Cardiac fibroblast (primary cell): ENCODE measurements around the gene SAMD14.

Experiments
- DNase-seq, 2 donors: peaks; one replicate each; pipeline versions ENCODE4 v3.0.0 to v3.0.0-alpha.2; 2010; ENCODE audit warnings: low read depth in 2 of 2
- H3K4me3 ChIP-seq, 2 donors: replicated peaks in 1 of 2; 1 replicate in 1 of 2; 2 replicates in 1 of 2; pipeline ENCODE4 v1.5.1; 2011; ENCODE audit warnings: low read depth in 2 of 2, low read length in 2 of 2, mild to moderate bottlenecking in 2 of 2, moderate library complexity in 1 of 2
- CTCF ChIP-seq: IDR thresholded peaks from one replicate; pipeline ENCODE4 v1.5.1; 2011; ENCODE audit warnings: low read depth, mild to moderate bottlenecking, low read length, inconsistent platforms

Gene SAMD14

GRCh38 chr17:50139185-50139783 lies 9.3 kb upstream of the SAMD14 start:
- TF ChIP-seq CTCF: no peak
- no peak for DNase-seq
- no peak overlapping the region for H3K4me3 ChIP-seq

DNA sequence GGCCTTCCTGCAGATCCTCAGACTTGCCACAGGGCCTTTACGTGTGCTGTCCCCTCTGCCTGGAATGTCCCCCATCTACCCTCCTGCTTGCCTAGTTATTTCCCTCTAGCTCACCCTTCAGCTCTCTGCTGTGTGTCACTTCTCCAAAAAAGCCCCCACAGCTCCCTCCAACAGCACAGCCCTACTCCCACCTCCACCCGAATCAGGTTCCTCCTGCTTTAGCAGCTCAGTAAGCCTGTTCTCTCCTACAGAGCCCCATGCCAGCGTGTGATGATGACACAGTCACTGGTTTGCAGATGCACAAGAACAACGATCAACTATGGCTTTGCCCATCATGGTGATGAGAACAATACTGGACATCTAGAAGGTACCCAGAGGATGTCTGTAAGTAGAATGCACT lies 7.1 kb upstream of the SAMD14 start:
- no peak overlapping the region for H3K4me3 ChIP-seq
- no peak for DNase-seq
- TF ChIP-seq CTCF: no peak

DNA sequence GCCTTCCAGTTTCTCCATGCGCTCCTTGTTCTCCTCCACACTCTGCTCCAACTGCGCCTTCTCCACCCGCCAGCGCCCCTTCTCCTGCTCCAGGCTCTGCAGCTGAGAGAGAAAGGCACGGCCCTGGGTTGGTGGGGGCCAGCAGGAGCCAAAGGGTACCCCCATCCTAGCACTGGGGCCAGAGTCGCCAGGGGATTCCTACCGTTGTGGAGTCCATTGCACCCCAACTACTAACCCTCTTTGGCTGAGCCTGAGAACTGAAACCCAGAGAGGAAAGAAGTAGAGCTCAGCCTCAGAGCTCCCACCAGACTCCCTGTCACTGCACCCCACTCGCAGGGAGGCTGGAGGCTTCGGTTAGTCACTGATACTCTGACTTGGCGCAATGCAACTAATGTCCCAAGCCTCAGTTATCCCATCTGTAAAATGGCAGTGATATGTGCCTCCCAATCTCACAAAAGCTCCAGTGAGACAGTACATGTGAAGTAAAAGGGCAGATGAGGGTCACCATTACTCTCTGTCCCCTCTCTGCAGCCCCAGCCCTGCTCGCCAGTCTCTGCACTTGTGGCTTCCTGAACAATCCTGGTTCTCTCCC lies 6.2 kb upstream of the SAMD14 start:
- DNase-seq: no peak
- no peak overlapping the region for H3K4me3 ChIP-seq
- no peak for TF ChIP-seq CTCF

DNA sequence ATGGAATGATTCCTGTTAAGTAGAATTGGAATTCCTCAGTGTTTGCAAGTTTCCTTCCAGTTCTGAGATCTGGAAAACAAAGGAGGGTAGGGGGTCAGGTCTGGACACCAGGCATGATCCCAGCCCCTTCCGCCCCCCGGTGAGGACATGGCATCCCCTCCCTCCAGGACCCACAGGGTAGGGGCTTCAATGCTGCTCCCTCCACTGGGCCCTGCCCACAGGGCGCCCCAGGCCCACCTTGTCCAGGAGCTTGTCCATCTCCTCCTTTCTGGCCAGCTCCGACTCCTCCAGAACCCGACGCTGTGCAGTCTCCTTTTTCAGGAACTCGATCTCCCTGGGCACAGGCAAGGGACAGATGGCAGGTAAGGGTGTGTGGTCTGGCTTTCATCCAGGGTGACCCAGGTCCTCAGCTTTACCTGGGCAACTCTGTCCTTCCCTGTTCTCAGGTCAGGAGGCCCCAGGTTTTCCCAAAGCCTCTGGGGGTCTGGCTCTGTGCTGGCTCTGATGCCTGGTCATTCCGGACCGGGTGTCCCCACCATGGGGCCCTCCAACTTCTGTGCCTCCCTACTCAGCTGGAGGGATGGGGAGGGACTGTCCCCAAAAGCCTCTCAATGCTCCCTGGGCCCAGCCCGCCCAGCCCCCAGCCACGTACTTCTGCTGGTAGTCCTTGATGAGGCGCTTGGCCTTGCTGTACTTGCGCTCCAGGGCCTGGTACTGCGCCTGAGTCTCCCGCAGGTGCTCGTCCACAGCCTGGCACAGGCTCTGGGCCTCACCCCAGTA lies 5.5 kb upstream of the SAMD14 start:
- H3K4me3 ChIP-seq: no peak overlapping the region
- TF ChIP-seq CTCF: no peak
- DNase-seq: no peak

DNA sequence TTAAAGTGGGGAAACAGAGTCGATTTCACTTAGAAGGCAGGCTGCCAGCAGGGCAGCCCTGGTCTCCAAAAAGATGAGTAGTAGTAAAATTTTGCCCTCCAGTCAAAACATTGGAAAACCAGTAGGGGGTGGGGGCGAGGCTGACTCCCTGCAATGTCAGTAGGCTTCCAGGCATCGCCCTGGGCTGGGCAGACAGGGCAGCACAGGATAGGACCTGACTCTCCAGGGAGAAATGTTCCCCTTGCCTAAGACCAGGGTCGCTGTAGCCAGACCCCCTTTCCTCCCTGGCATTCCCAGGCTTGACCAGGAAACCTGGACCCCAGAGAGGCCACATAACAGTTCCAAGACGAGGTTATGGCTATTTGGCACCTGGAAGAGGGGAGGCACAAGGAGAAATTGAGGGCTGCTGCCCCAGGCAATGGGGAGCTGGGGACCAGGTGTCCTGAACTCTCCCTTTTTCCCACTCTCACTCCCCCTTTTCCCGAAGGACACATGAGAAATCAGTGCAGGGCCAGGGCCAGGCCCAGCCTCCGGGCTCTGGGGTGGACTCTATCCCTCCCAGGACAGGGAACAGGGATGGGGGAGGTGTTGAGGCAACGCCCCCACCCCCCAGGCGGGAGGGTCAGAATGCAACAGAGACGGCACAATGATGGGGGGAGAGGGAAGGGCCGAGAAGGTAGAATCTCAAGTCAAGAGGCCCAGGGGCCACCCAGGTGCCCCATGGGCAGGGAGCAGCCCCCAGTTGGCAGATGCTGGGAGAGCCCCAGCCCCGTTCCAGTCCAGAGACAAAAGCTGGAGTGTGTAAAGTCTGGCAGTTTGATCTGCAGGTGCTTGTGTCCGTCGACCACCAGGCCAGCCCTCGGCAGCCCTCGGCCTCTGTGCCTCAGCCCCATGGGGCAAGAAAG lies 4.5 kb upstream of the SAMD14 start:
- H3K4me3 ChIP-seq: no peak overlapping the region
- TF ChIP-seq CTCF: no peak
- no peak for DNase-seq

DNA sequence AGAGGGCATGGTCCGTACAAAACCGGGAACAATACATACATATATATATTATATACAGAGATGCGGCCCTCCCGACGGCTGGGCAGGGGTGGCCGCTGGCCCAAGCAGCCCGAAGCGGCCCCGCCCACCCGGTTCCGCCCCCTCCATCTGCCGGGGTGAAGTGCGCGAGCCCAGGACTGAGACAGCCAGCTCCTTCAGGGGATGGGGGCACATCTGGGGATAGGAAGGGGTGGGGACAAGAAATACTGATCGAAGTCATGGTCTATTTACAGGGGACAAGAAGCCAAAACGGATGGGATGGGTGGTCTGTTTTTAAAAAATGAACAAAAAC lies 3.8 kb upstream of the SAMD14 start:
- DNase-seq: no peak
- no peak for TF ChIP-seq CTCF
- H3K4me3 ChIP-seq: no peak overlapping the region
